CD1c-positive myeloid dendritic cell (primary cell): ENCODE measurements around the gene ATP2B2.

Experiments
- DNase-seq: peaks from one replicate; pipeline ENCODE4 v3.0.0-alpha.2; 2016; ENCODE audit errors: extremely low spot score

Gene ATP2B2

DNA sequence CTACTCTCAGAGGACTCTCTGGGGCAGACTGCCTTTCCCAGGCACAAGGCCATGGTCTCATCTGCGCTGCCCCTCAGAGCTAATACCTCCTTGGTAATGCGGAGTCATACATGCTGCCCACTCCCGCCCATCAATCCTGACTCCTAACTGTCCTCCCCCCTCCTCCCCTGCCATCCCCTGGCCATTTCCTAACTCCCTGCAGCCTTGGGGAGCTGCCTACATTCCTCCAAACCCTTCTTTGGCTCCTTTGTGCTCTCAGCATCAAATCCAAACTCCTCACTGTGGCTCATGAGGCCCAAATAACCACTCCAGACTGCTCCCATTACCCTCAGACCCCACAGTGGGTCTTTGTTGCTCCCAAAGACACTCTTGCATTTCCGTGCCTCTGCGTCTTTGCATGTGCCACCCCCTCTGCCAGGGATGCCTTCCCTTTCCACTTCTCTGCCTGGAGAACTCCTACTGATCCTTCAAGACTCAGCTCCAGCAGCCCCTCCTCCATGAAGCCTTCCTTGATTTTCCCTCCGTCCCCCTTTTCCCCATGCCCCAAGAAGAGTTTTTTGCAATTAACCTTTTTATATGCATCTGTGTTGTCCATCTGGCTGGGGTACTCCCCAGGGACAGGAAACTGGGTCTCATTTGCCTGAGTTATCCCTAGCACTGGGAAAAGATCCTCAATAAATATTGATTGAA, 5.5 kb upstream of the ATP2B2 start:
- no peak for DNase-seq

DNA sequence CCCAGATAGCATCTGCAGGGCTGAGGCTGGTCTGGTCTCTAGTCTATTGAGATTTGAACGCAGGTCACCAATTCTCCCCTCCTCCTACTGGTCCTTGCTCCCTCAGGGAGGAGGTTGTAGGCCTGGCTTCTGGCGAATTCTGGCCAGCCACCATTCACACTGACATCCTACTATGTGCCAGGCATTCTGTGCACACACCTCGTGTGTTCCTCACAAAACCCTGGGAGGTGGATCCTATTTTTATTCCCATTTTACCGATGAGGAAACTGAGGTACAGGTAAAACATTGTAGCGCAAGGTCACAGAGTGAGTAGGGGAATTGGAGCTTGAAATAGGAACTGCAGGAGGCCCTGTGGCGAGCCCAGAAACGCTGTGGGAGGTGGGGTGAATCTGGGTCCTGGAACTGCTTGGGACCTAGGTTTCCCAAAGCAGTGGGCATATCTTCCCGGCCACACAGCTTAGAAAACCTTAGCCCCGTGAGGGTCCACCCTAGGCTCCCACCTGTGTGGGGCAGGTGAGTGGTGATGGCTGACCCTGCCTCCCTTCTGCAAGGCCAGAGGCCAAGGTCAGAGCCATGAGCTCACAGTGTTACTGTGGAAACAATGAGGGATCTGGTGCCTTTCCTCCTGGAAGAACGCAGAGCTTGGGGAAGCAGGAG, 4.8 kb upstream of the ATP2B2 start:
- DNase-seq: no peak

DNA sequence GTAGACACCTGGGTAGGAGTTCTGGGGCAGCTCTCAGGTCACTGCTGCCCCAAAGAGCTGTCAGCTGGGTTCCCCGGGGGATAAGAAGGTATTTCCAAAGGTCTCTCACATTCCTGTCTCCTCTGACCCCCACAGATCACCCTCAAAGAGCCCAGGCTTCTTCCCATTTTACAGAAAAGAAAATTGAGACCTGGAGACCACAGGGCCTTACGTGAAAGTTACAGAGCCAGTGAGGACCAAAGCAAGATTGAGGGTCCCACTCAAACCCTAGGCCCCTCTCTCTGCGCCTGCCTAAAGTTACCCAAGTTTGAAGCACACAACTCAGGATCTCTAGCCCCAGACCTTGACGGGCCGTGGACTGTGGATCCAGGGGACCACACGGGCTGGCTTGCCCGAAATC, 3.9 kb upstream of the ATP2B2 start:
- DNase-seq: no peak

DNA sequence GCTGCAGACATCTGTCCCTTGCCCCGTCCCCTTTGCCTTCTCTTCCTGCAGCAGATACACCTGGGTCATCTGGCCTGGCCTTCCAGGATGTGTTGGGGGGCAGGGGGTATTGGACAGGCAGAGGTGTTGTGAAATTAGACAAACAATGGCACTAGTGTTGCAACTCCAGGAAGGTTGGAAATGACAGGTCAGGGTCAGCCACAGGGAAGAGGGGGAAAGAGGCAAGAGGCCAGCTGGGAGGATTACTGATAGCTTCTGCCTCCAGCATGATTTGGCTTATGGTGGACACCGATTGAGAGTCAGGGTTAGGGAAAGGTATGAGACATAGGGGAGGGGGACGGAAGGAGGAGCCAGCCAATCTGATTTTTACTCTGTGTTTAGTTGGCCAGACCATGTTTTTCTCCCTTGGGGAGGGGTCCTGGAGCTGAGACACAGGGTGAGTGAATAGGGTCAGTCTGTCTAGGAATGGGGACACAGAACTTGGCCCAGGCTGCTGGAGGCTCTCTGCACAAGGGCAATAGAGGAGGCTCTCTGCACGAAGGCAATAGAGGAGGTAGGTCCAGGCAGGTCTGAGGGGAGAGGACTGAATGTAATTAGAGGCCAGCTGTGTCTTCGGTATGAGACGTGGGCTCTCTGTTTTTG, 3.4 kb upstream of the ATP2B2 start:
- no peak for DNase-seq

DNA sequence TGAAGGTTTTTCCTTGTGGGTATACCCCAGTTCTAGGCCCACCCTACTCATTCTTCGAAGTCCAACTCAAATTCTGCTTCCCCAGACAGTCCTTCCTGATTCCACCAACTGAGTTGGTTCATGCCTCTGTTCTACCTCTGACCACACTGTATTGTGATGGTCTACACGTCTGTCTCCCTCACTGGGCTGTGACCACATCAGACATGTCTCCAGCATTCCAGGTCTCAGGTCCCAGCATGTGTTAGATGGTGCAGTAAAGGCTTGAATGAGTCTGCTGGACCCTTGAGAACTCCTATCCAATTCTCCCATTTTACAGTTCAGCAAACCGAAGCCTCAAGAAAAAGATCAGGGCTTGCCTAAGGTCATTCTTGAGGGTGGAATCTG, 2.8 kb upstream of the ATP2B2 start:
- DNase-seq: no peak

DNA sequence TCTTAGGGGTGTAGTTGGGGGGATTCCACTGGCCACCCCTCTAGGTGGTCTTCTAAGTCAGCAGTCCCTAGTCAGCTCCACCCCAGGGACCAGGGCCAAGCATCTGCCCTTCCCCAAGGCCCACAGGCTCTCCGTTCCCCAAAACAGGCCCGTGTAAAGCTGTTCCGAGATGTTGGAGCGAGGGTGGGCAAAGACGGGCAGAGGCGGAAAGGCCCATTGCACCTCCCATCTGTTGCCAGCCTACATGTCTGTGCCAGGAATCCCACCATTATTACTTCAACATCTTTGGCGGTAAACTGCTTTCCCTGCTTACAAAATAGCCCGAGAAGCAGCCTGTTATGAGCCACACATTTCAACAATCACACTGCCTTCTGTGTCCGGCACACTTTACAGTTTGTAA, 1.9 kb upstream of the ATP2B2 start:
- DNase-seq: no peak

DNA sequence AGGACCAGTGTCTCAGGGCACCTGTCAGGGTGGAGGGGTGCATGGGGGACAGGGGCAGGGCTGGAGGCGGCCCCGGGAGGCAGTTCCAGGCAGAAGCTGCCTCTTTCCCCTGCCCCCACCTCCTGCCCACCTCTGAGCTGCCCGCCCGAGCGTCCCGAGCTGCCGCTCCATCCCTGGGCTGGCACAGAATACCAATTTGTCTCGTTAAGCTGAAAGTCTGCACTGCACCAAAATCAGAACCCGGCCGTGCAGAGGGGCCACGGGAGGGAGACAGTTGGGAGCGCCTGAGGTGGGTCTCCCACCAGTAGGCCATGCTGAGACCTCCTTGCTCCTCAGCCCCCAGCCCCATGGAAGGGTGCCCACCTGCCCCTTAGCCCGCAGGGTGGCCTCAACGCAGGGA, 1.3 kb upstream of the ATP2B2 start:
- no peak for DNase-seq

DNA sequence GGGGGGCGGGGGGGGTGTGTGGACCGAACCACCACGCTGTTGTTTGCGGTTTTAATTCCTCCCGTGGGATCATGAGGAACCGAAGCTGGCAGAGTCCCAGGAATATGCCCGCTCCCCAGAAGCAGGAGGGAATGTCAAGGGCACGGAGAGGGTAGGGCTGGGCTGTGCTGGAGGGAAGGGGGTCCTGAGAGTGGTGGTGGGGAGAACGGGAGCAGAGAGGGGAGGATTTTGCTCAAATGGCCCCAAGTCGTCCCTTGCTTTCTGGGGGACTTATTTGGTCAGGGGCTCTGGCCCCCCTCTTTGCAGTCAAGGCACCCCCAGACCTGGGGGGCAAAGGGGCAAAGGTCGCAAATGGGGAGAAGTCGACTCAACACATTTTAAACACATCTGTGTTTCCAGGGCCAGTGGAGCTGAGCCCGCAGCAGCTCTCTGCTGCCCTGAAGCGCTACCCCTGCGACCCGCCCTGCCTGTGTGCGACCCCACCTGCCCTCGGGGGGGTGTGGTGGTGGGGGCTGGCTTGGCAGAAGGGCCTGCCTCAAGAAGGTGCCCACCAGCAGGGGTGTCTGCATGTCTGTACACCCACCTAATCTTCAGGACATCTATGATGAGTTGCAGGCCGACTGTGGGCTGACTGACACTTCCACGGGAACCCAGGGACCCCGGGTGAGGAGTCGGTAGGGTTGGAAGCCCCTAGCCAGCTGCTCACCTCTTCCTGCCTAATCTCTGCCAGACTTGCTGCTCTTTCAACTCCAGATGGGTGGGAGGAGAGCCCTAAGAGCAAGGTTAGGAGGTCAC, 602 bp upstream of the ATP2B2 start:
- DNase-seq: no peak

DNA sequence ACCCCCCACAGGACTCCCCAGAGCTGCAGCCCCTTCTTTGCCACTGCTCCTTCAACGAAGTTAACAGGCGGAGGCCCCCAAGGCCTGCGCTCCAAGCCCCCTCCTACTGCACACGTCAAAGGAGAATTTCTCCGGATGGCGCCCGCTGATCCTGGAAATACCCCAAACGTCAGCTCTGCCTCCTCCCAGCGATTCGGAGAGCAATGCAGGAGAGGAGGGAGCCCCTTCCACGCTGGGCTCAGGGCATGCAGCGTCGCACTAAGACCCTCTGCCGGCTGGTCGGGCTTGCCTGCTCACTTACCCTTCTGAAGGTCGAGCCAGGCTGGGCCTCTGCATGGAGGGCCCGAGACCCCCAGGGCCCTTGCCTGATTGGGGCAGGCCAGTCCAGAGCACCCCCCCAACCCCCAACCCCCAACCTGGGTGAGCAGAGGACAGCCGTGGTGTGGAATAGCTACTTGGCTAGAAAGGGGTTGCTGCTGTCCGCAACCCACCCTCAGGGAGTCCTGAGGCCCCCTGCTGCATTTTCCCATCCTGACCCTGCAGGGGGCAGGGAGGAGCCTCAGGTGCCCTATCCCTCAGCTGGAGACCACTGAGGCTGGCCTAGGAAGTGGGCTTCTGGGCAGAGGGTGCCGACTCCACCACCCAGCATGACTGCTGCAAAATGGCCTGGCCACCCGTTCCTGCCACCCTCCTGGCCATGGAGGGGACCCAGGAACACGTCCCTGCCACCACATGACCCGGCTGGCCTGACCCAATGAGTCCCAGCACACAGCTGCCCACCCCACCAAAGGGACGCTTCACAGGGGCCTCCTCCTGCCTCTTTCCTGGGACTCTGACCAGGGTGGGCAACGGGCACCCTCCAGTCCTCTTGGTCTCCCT, 976 bp downstream of the ATP2B2 start:
- DNase-seq: no peak

DNA sequence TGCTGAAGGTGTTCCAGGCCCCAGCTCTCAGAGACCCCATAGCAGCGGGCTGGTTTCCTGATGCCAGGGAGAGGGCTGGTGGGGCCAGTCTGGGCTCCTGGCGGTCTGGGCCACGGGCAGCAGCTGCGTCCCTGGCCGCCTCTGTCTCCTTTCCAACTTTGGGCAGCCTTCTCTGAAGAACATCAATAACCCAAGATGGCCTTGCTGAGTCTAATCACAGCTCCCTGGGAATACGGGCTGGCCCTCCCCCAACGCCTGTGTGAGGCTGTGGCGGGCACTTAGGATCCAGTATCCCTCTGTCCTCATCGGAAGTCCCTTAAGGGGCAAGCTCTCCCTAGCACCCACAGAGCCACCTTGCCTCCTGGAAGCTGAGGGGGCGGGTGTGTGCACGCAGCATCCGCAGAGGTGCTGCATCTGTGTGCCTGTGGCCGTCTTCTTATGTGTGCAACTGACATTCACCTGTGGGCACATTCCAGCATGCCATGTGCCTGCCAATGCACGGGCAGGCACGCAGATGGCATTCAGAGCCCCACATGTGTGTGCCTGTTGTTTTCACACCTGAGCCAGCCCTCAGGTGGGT, 2.1 kb downstream of the ATP2B2 start:
- no peak for DNase-seq

DNA sequence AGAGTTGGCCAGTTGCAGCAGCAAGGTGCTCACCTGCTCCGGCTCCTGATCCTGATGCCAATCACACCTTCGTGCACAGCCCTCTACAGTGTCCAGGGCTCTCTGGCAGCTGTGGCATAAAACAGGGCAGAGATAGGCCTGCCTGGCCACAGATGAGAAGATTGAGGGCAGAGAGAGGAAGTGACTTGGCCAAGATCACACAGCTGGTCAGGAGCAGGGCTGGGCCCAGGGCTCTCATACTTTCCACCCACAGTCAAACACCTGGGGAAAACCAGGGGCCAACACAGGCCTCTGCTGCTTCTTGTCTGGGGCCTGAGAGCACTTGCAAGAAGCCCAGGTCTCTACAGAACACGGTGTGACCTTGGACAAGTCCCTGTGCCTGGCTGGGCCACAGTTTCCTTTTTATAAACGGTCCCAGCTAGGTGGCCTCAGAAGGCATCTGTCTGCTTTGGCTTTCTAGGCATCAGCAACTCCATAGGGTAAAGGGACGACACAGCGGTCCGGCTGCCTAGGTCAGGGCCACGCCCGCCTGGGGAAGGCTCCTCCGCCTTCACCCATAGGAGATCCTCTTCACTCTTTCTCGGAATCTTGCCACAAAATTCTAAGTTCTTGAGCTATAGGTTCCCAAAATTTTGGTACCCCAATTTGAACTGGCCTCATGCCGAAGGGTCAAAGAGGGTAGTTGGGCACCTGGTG, 3.1 kb downstream of the ATP2B2 start:
- no peak for DNase-seq

DNA sequence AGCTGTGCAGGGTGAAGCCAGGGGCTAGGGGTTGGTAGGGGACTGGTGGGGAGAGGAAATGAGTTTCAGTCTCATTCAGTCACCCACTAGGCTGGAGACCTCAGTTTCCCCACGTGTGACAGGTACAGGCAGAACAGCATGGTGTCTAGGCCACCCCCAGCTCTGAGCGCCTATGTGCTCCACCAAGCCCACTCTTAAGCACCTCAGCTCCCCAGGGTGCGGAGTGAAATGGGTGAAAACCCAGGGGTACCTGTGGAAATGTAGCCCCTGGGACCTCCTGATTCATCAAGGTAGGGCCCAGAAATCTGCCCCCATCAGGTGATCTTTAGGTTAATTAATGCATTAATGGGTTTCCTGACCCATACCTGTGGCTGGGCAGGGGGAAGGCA, 3.7 kb downstream of the ATP2B2 start:
- no peak for DNase-seq

DNA sequence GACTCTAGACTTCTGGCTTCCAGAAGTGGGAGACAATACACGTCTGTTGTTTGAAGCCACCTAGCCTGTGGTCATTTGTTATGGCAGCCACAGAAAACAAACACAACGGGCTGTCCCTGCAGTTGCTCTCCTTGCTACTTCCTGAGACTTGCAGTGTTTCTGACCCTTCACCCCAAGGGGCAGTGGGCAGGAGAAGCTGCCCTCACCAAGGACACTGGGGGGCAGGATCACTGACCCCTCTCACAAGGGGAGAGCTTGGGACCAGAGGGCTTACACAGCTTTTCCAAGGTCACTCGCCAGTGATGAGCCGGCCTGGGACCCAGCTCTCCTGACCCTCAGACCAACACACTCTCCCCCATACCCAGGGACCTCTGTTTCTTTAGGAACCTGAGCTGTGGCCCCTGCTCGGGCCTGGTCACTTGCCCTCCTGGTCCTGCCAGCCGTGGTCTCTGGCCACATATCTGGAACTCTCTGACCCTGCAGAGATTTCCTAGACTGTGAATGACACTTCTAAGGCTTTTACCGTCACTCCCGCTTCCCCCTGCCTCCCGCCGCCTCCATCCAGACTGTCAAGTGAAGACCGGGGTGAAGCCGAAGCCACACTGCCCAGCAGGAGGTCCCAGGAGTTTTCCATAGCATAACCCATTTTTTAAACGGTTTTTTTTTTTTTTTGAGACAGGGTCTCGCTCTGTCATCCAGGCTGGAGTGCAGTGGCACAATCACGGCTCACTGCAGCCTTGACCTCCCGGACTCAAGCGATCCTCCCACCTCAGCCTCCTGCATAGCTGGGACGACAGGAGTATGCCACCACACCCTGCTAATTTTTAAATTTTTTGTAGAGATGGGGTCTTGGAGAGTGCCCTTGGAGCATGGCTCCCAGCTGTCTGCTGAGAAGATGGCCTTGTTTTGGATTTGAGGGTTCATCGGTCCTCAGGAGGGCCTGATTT, 4.4 kb downstream of the ATP2B2 start:
- DNase-seq: no peak

DNA sequence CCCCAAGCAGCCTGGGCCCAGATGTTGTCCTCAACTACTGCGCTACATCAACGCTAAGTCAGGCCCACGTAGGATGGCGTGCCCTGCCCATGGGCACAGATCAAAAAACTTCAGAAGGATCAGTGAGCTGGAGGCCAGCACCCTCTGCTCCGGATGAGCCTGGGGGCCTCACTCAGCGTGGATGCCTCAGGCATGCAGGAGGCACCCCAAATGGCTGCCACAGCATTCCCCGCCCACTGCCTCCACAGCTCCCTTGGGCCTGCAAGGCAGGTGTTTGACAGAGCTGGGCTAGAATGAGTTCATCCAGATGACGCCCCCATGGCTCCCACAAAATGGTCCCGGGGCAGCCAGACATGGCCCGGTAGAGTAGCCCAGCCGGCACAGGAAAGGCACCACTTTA, 7.1 kb downstream of the ATP2B2 start:
- no peak for DNase-seq

DNA sequence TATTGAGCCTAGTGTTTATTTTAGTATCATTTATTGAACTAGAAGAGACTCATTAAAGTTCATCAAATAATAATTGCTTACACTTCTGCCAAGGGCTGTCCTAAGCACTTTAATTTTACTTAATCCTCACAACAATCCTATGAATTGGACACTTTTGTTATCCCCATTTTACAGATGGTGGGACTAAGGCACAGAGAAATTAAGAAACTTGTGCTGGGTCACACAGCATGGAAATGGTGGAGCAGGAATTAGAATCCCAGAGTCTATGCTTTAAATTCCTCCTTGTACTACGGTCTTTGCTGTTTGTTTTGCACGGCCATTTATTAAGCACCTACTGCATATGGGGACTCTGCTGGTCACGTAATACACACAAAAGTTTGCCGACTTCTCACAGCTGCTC, 7.9 kb downstream of the ATP2B2 start:
- DNase-seq: no peak

DNA sequence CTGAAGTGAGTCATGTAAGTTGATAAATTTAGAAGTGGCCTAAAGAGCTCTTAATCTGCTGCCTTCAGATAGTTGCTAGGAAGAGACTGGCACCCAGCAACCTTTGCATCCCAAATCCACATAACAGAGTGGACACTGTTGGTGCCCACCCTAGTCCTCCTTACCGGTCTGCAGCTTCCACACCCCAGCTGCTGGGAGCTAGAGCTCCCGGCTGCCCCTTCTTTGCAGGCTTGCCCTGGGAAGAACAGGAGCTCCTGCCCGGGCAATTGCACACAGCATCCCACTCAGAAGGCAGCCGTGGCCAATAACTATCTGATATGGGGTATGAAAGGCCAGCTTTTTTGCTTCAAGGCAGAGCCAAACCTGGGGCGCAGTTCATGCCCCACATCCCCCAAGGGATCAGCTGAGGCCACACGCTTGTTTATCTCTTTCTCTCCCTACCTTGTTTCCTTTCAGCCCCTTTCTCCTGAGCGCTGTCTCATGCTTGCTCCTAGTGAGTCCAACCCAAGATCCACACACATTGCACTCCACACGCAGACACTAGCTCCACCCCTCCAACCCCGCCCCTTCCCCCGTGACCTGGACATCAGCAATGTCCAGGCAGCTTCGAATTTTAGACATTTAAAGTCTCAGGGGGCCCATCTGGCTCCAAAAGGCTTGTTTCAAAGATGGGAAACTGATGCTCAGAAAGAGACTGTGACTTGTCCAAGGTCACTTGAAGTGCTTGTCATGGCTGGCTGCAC, 9.1 kb downstream of the ATP2B2 start:
- DNase-seq: no peak

DNA sequence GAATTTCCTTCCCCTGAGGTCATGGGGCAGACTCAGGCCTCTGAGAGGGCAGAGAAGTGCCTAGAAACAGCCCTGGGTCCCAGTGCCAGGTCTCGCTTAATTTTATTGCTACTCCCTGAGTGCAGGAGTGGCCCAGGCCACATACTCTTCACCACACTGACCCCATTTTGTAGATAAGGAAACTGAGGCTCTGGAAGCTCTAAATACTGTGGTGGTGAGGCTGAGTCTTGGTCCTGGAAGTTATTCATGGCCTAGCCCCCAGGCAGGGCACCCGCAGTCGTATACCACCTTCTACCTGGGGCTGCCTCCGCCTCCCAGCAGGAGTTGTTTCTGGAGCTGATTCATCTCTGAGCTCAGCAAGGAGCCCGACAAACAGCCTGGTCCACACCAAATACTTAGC, 9.8 kb downstream of the ATP2B2 start:
- no peak for DNase-seq

DNA sequence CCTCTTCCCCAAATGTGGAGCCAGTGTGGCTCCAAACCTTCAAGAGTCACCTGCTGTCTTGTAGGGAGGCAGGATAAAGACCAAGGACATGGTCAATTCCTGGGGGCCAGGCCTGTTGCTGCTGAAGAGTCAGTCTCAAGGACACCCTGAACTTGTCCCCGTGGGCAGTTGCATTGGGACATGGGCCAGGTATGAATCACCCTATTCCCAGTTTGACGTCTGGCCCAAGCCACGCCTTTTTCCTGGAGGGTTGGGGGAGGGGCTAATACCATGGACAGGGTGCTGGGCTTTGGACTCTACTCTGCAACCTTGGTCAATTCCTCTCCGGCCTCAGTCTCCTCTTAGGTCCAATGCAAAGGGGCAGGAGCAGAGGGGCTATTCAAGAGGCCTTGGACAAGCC, 10.4 kb downstream of the ATP2B2 start:
- DNase-seq: peak; percentile 3

DNA sequence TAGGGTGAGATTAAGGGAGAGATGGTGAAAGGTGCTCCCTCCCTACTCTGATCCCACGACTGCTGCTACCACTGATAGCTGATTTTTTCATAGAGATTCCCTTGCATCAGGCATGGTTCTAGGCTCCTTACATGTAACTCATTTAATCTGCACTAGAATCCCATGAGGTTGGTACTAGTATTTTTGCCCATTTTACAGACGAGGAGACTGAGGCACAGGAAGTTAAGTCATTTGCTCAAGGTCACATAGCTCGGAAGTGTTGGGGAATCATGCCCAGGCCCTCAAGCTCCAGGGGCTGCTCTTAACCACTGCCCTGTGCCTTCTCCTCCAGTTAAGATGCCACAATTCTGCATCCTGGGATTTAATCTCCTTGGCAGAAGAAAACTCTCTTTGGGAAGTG, 11.2 kb downstream of the ATP2B2 start:
- no peak for DNase-seq
